ENCODE measurements around the gene ZNF697.

The ZNF697 gene

GRCh38 chr1:119674111-119674526 lies 26.1 kb upstream of the ZNF697 start:
- Histone ChIP-seq H3K27me3 (ENCODE audit: low read length) (no peaks in the 10 kb centered on the region), H4K20me1 (ENCODE audit: low read depth, low read length) (no peaks in the 10 kb centered on the region), H3K9ac (ENCODE audit: low read length) (no peak overlapping the region), H3K79me2 (ENCODE audit: insufficient read depth, low read length) (no peaks in the 10 kb centered on the region), H3K9me3 (ENCODE audit: insufficient read depth, low read length) (no peaks in the 10 kb centered on the region), H3K4me3 (ENCODE audit: insufficient read depth, low read length, poor library complexity, severe bottlenecking) (no peak overlapping the region), H3K9me2 (replicated peaks; ENCODE audit: insufficient read depth, low read length) (no peaks in the 10 kb centered on the region), H2AFZ (ENCODE audit: low read depth, low read length, severe bottlenecking) (no peak overlapping the region), H3K27ac (ENCODE audit: low read depth, low read length) (no peak overlapping the region), H3F3A (ENCODE audit: insufficient read depth) (no peaks in the 10 kb centered on the region), H3K36me3 (ENCODE audit: low read length) (no peaks in the 10 kb centered on the region), H3K4me2 (ENCODE audit: low read depth, low read length, poor library complexity, severe bottlenecking) (no peak overlapping the region)
- TF ChIP-seq EZH2phosphoT487 (conservative IDR thresholded peaks at IDR 0.05; ENCODE audit: low read length): no peak
- TF ChIP-seq, protein P1, sequence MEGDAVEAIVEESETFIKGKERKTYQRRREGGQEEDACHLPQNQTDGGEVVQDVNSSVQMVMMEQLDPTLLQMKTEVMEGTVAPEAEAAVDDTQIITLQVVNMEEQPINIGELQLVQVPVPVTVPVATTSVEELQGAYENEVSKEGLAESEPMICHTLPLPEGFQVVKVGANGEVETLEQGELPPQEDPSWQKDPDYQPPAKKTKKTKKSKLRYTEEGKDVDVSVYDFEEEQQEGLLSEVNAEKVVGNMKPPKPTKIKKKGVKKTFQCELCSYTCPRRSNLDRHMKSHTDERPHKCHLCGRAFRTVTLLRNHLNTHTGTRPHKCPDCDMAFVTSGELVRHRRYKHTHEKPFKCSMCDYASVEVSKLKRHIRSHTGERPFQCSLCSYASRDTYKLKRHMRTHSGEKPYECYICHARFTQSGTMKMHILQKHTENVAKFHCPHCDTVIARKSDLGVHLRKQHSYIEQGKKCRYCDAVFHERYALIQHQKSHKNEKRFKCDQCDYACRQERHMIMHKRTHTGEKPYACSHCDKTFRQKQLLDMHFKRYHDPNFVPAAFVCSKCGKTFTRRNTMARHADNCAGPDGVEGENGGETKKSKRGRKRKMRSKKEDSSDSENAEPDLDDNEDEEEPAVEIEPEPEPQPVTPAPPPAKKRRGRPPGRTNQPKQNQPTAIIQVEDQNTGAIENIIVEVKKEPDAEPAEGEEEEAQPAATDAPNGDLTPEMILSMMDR (IDR thresholded peaks at IDR 0.05; ENCODE audit: insufficient read depth, low read length, poor library complexity, severe bottlenecking): no peak

DNA sequence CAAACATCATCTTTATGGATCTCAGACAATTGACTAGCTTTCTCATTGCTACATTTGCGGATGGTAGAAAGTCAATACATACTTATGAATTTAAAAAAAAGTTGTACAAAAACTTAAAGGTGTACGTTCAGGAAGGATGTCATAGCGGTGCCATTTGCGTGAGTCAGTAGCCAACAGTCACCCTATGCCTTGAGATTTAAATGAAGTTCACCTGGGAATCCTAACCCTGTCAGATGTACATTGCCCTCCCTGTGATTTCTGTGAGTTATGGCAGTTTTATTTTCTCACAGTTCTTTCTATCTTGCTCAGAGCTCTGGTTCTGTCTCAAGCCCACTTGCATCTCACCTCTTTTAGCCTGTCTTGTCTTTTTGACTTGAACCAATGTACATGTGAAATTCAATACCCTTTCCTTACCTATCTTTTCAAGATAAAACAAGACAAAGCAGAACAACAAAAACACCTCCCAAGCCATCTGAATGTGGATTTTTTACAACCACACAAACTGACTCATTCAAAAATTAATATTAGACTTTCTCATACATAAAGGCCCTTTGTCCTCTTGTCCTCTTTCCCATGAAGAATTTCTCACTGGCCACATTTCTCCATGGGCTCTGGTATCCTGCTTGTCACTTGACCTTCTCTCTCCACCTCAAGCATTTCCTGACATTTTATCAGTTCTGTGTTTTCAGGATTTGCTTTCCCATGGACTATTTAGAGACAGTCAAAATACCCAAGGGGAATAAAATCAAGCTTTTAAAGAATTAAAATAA lies 25.3 kb upstream of the ZNF697 start:
- Histone ChIP-seq H3K79me2 (ENCODE audit: insufficient read depth, low read length) (no peaks in the 10 kb centered on the region), H3K36me3 (ENCODE audit: low read length) (no peaks in the 10 kb centered on the region), H2AFZ (ENCODE audit: low read depth, low read length, severe bottlenecking) (no peak overlapping the region), H3K9ac (ENCODE audit: low read length) (no peak overlapping the region), H4K20me1 (ENCODE audit: low read depth, low read length) (no peaks in the 10 kb centered on the region), H3K4me2 (ENCODE audit: low read depth, low read length, poor library complexity, severe bottlenecking) (no peak overlapping the region), H3K9me3 (ENCODE audit: insufficient read depth, low read length) (no peaks in the 10 kb centered on the region), H3K27ac (ENCODE audit: low read depth, low read length) (no peak overlapping the region), H3K9me2 (replicated peaks; ENCODE audit: insufficient read depth, low read length) (no peaks in the 10 kb centered on the region), H3F3A (ENCODE audit: insufficient read depth) (no peaks in the 10 kb centered on the region), H3K27me3 (ENCODE audit: low read length) (no peaks in the 10 kb centered on the region), H3K4me3 (ENCODE audit: insufficient read depth, low read length, poor library complexity, severe bottlenecking) (no peak overlapping the region)
- TF ChIP-seq, protein P1 (IDR thresholded peaks at IDR 0.05; ENCODE audit: insufficient read depth, low read length, poor library complexity, severe bottlenecking): no peak
- TF ChIP-seq EZH2phosphoT487 (conservative IDR thresholded peaks at IDR 0.05; ENCODE audit: low read length): no peak

GRCh38 chr1:119670898-119671297 lies 22.8 kb upstream of the ZNF697 start:
- no peak overlapping the region for H3K4me2 ChIP-seq (ENCODE audit: low read depth, low read length, poor library complexity, severe bottlenecking)

More at GRCh38 chr1:119670898-119671297, 22.8 kb upstream of the ZNF697 start:
- Histone ChIP-seq H3K79me2 (ENCODE audit: insufficient read depth, low read length) (no peaks in the 10 kb centered on the region), H3K4me3 (ENCODE audit: insufficient read depth, low read length, poor library complexity, severe bottlenecking) (no peak overlapping the region), H3K36me3 (ENCODE audit: low read length) (no peaks in the 10 kb centered on the region), H3K27me3 (ENCODE audit: low read length) (no peaks in the 10 kb centered on the region), H3K27ac (ENCODE audit: low read depth, low read length) (no peak overlapping the region), H4K20me1 (ENCODE audit: low read depth, low read length) (no peaks in the 10 kb centered on the region), H3K9me2 (replicated peaks; ENCODE audit: insufficient read depth, low read length) (no peaks in the 10 kb centered on the region), H3K9ac (ENCODE audit: low read length) (no peak overlapping the region), H3K9me3 (ENCODE audit: insufficient read depth, low read length) (no peaks in the 10 kb centered on the region), H3F3A (ENCODE audit: insufficient read depth) (no peaks in the 10 kb centered on the region), H2AFZ (ENCODE audit: low read depth, low read length, severe bottlenecking) (no peak overlapping the region)
- no peak for TF ChIP-seq EZH2phosphoT487 (conservative IDR thresholded peaks at IDR 0.05; ENCODE audit: low read length)
- TF ChIP-seq, protein P1 (IDR thresholded peaks at IDR 0.05; ENCODE audit: insufficient read depth, low read length, poor library complexity, severe bottlenecking): no peak

Data from SU-DHL-6 (cell line).